ENCODE results near the gene ATG4A. TPM values are rescaled to one million over a fixed set of nuclear protein-coding genes. Genes with fewer than 3 reads are reported as not detected.

ATG4A gene
- total RNA-seq: 10 to 100 TPM; 12.5 to 12.7 TPM

DNA sequence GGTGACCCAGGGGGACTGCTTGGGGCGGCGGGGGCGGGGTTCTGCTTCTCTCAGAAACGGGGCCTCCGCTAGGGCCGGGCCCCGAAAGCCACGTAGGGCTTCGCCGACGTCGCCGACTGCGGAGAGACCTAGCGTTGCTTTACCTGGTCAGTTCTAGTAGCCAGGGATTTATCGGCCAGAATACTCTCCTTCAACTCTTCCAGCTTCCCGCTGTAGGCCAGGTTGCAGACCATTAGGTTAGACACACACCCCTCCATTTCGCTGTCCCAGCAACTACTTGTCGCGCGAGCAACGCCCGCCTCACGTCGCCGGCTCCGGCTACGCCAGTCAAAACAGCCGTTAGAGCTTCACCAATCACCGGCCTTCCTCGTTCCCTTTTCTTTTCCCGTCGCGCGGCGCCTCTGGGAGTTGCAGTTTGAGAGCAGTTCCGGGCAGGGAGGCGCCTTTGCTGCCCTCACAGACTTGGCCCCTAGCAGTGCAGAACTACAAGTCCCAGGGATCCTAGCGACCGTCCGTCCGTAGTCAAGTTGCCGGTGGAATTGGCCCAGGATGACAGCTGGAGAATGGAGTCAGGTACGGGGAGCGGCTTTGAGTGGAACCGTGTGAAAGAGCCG, at the start of gene ATG4A, which contains the start of gene PSMD10:
TSS of gene ATG4A (plus strand) at position 515 of the 614 bp plus-strand sequence. CDS start at position 564, 49 bp downstream.
TSS of gene PSMD10 (minus strand) at position 279 of the 614 bp plus-strand sequence. CDS start at position 257, 22 bp downstream.
- POLR2A ChIA-PET: interaction anchor here (0.8 to 1.8 kb wide), 7 partner anchors 32 to 463 kb away, joined by 3 to 16 read pairs (median 4); partner anchors contain the start of gene PRPS1
- Mint-ChIP-seq H3K27me3 (no peaks in the 10 kb centered on the region), H3K36me3 (ENCODE audit: low read depth) (peaks cover 5% of the 10 kb centered on the region), H3K4me3 (no peak within 1 kb of the TSS), H3K4me1 (peaks cover 30% of the 10 kb centered on the region), H3K9me3 (no peaks in the 10 kb centered on the region), H3K27ac (no peak within 1 kb of the TSS)
- peak; percentile 93 for DNase-seq
- CTCF ChIA-PET: interaction anchor here (1.0 kb wide), 1 partner anchor 70 kb away, joined by 3 read pairs; no protein-coding TSS in a partner anchor

- Mint-ChIP-seq H3K4me1 (no peaks in the 10 kb centered on the region), H3K27ac (no peak within 1 kb of the TSS), H3K4me3 (no peak within 1 kb of the TSS), H3K9me3 (no peaks in the 10 kb centered on the region), H3K36me3 (ENCODE audit: low read depth) (no peaks in the 10 kb centered on the region), H3K27me3 (no peaks in the 10 kb centered on the region)
- no peak for DNase-seq
- ChIA-PET POLR2A (no interaction called here), CTCF (interaction anchor here (0.9 kb wide), 1 partner anchor 43 kb away, joined by 3 read pairs; no protein-coding TSS in a partner anchor)
Observed at GRCh38 chrX:108044554-108045256, 46.9 kb upstream of the ATG4A start, which contains the start of gene VSIG1. Gene VSIG1 (plus strand): TSS chrX:108045065. CDS start chrX:108045131, 66 bp downstream.

DNA sequence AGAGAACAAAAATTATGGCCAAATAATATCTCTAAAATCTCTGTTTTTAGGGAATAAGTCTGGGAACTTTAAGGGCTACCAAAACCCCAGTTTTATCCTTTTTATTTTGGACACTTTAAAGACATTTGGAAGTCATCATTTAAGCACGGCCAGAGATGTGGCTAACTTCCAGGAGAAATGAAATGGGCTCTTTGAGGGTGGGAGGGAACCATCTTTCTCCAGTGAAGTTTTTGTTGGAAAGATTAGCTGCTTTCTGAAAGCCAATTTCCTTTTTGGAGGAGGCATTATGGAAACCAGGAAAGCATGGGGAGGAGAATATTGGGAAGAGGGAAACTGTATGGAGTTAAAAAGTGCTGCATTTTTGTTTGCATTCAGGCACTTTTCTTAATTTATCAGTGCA, 41.9 kb upstream of the ATG4A start:
- Mint-ChIP-seq H3K27me3 (no peaks in the 10 kb centered on the region), H3K27ac (no peak overlapping the region), H3K36me3 (ENCODE audit: low read depth) (no peaks in the 10 kb centered on the region), H3K4me3 (no peak overlapping the region), H3K9me3 (no peaks in the 10 kb centered on the region), H3K4me1 (peaks cover 3% of the 10 kb centered on the region)
- ChIA-PET POLR2A (no interaction called here), CTCF (no interaction called here)
- DNase-seq: no peak

GRCh38 chrX:108053218-108053617, 38.4 kb upstream of the ATG4A start:
- no peak overlapping the region for H3K27ac Mint-ChIP-seq
- ChIA-PET POLR2A (no interaction called here), CTCF (no interaction called here)
- DNase-seq: no peak
- no peaks in the 10 kb centered on the region for H3K27me3 Mint-ChIP-seq
- peaks cover 3% of the 10 kb centered on the region for H3K4me1 Mint-ChIP-seq
- no peak overlapping the region for H3K4me3 Mint-ChIP-seq
- H3K36me3 Mint-ChIP-seq (ENCODE audit: low read depth): no peaks in the 10 kb centered on the region
- H3K9me3 Mint-ChIP-seq: no peaks in the 10 kb centered on the region

- H3K27ac Mint-ChIP-seq: no peak overlapping the region
- CTCF ChIA-PET: no interaction called here
- no peaks in the 10 kb centered on the region for H3K36me3 Mint-ChIP-seq (ENCODE audit: low read depth)
- no peaks in the 10 kb centered on the region for H3K9me3 Mint-ChIP-seq
- no peak overlapping the region for H3K4me3 Mint-ChIP-seq
- peaks cover 3% of the 10 kb centered on the region for H3K4me1 Mint-ChIP-seq
- DNase-seq: no peak
- POLR2A ChIA-PET: no interaction called here
- no peaks in the 10 kb centered on the region for H3K27me3 Mint-ChIP-seq
Observed at GRCh38 chrX:108055546-108055945, 36.0 kb upstream of the ATG4A start.

GRCh38 chrX:108059801-108060200, 31.8 kb upstream of the ATG4A start:
- Mint-ChIP-seq H3K4me1 (no peaks in the 10 kb centered on the region), H3K27me3 (no peaks in the 10 kb centered on the region), H3K4me3 (no peak overlapping the region), H3K9me3 (no peaks in the 10 kb centered on the region), H3K27ac (no peak overlapping the region), H3K36me3 (ENCODE audit: low read depth) (no peaks in the 10 kb centered on the region)
- DNase-seq: no peak
- ChIA-PET POLR2A (no interaction called here), CTCF (no interaction called here)

GRCh38 chrX:108064001-108064400, 27.6 kb upstream of the ATG4A start:
- Mint-ChIP-seq H3K36me3 (ENCODE audit: low read depth) (no peaks in the 10 kb centered on the region), H3K27ac (no peak overlapping the region), H3K9me3 (no peaks in the 10 kb centered on the region), H3K4me3 (no peak overlapping the region), H3K4me1 (no peaks in the 10 kb centered on the region), H3K27me3 (no peaks in the 10 kb centered on the region)
- ChIA-PET CTCF (no interaction called here), POLR2A (no interaction called here)
- no peak for DNase-seq

GRCh38 chrX:108064613-108065012, 27.0 kb upstream of the ATG4A start:
- CTCF ChIA-PET: no interaction called here
- H3K9me3 Mint-ChIP-seq: no peaks in the 10 kb centered on the region
- no peaks in the 10 kb centered on the region for H3K36me3 Mint-ChIP-seq (ENCODE audit: low read depth)
- no peak overlapping the region for H3K4me3 Mint-ChIP-seq
- POLR2A ChIA-PET: no interaction called here
- no peaks in the 10 kb centered on the region for H3K4me1 Mint-ChIP-seq
- DNase-seq: no peak
- H3K27ac Mint-ChIP-seq: no peak overlapping the region
- H3K27me3 Mint-ChIP-seq: peaks cover 2% of the 10 kb centered on the region

GRCh38 chrX:108068121-108068520, 23.5 kb upstream of the ATG4A start:
- Mint-ChIP-seq H3K4me3 (no peak overlapping the region), H3K27ac (no peak overlapping the region), H3K4me1 (no peaks in the 10 kb centered on the region), H3K36me3 (ENCODE audit: low read depth) (no peaks in the 10 kb centered on the region), H3K9me3 (no peaks in the 10 kb centered on the region), H3K27me3 (peaks cover 4% of the 10 kb centered on the region)
- DNase-seq: no peak
- ChIA-PET CTCF (interaction anchor here (1.2 kb wide), 1 partner anchor 47 kb away, joined by 4 read pairs; no protein-coding TSS in a partner anchor), POLR2A (no interaction called here)

- POLR2A ChIA-PET: no interaction called here
- CTCF ChIA-PET: interaction anchor here (0.7 to 1.4 kb wide), 2 partner anchors 49 to 50 kb away, joined by 5 to 9 read pairs; no protein-coding TSS in a partner anchor
- no peak overlapping the region for H3K27ac Mint-ChIP-seq
Observed at GRCh38 chrX:108070891-108071290, 20.7 kb upstream of the ATG4A start.

DNA sequence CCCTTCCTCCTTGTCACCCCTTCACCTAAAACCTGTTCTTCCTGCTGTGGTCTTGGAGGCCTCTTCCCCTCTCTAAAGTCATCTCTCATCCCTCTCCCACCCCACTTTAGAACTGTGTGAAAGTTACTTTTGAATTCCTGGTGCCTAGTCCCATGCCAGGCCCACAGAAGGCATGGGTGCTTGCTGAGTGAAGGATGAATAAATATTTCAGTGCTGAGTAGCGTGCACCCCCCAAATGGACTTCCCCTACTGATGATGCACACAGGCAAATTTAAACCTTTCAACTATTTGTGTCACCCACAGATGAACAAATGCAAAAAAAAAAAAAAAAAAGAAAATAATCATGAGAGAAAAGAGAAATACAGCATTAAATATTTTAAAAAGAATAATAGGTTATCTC, 20.0 kb upstream of the ATG4A start:
- H3K27me3 Mint-ChIP-seq: peaks cover 4% of the 10 kb centered on the region
- H3K36me3 Mint-ChIP-seq (ENCODE audit: low read depth): no peaks in the 10 kb centered on the region
- no peaks in the 10 kb centered on the region for H3K9me3 Mint-ChIP-seq
- no peak for DNase-seq
- ChIA-PET CTCF (interaction anchor here (1.4 kb wide), 1 partner anchor 51 kb away, joined by 9 read pairs; no protein-coding TSS in a partner anchor), POLR2A (no interaction called here)
- H3K4me1 Mint-ChIP-seq: no peaks in the 10 kb centered on the region
- no peak overlapping the region for H3K27ac Mint-ChIP-seq
- H3K4me3 Mint-ChIP-seq: no peak overlapping the region

More at GRCh38 chrX:108070891-108071290, 20.7 kb upstream of the ATG4A start:
- no peaks in the 10 kb centered on the region for H3K9me3 Mint-ChIP-seq
- H3K27me3 Mint-ChIP-seq: peaks cover 4% of the 10 kb centered on the region
- H3K4me3 Mint-ChIP-seq: no peak overlapping the region
- H3K4me1 Mint-ChIP-seq: no peaks in the 10 kb centered on the region
- DNase-seq: no peak
- H3K36me3 Mint-ChIP-seq (ENCODE audit: low read depth): no peaks in the 10 kb centered on the region

- Mint-ChIP-seq H3K9me3 (no peaks in the 10 kb centered on the region), H3K27me3 (peaks cover 4% of the 10 kb centered on the region), H3K36me3 (ENCODE audit: low read depth) (no peaks in the 10 kb centered on the region), H3K4me3 (no peak overlapping the region), H3K4me1 (no peaks in the 10 kb centered on the region), H3K27ac (no peak overlapping the region)
- POLR2A ChIA-PET: no interaction called here
- CTCF ChIA-PET: interaction anchor here (1.3 kb wide), 1 partner anchor 51 kb away, joined by 3 read pairs; no protein-coding TSS in a partner anchor
- no peak for DNase-seq
Observed at GRCh38 chrX:108072746-108073145, 18.8 kb upstream of the ATG4A start.

- H3K27me3 Mint-ChIP-seq: no peaks in the 10 kb centered on the region
- peaks cover 5% of the 10 kb centered on the region for H3K36me3 Mint-ChIP-seq (ENCODE audit: low read depth)
- POLR2A ChIA-PET: no interaction called here
- no peak overlapping the region for H3K4me3 Mint-ChIP-seq
- H3K4me1 Mint-ChIP-seq: no peaks in the 10 kb centered on the region
- H3K9me3 Mint-ChIP-seq: no peaks in the 10 kb centered on the region
- no peak for DNase-seq
- no peak overlapping the region for H3K27ac Mint-ChIP-seq
- CTCF ChIA-PET: no interaction called here
Observed at GRCh38 chrX:108081110-108081509, 10.5 kb upstream of the ATG4A start.

All from activated CD4-positive, alpha-beta memory T cell treated with anti-CD3 and anti-CD28 coated beads, Interleukin-2, amount 10 ng/mL, durations not matched to agents 7 days and 5 days (primary cell).